Progenitor cell of endocrine pancreas (in vitro differentiated cells): ENCODE data around the gene SIRPB2. TPM values are rescaled to one million over a fixed set of nuclear protein-coding genes. Genes with fewer than 3 reads are reported as not detected.

ENCODE experiments used
- DNase-seq: peaks from one replicate; pipeline ENCODE4 v3.0.0; 2021; ENCODE audit warnings: low spot score; ENCODE audit not compliant: unreplicated experiment
- H3K27ac Mint-ChIP-seq: 2 replicates; pipeline ENCODE4 v1.8.0; 2021; ENCODE audit warnings: mild to moderate bottlenecking, moderate library complexity, mixed read lengths
- H3K27me3 Mint-ChIP-seq: 2 replicates; pipeline ENCODE4 v1.8.0; 2021; ENCODE audit warnings: mixed read lengths
- H3K36me3 Mint-ChIP-seq: 2 replicates; pipeline ENCODE4 v1.8.0; 2022; ENCODE audit warnings: mixed read lengths; ENCODE audit not compliant: insufficient read depth
- H3K4me1 Mint-ChIP-seq: 2 replicates; pipeline ENCODE4 v1.8.0; 2021; ENCODE audit warnings: low read depth, mixed read lengths
- H3K4me3 Mint-ChIP-seq: 2 replicates; pipeline ENCODE4 v1.8.0; 2021; ENCODE audit warnings: low read depth, mild to moderate bottlenecking, moderate library complexity, mixed read lengths
- H3K9me3 Mint-ChIP-seq: 2 replicates; pipeline ENCODE4 v1.8.0; 2021; ENCODE audit warnings: low read depth, mixed read lengths
- CTCF ChIP-seq: fragments of 200-600 bp; sonication (generic); IDR thresholded peaks from one replicate; pipeline ENCODE4 v1.5.0; 2021; ENCODE audit warnings: antibody characterized with exemption, mild to moderate bottlenecking; ENCODE audit not compliant: unreplicated experiment
- total RNA-seq: library from RNA; stranded (reverse); gene quantifications from 2 replicates; pipeline ENCODE4 v1.2.1, GENCODE V29; 2021

Gene SIRPB2
- total RNA-seq, 1 donor from 2014 or later: not detected

- Mint-ChIP-seq H3K9me3 (no peaks in the 10 kb centered on the region), H3K27ac (no peak overlapping the region), H3K4me3 (no peak overlapping the region), H3K4me1 (no peaks in the 10 kb centered on the region), H3K36me3 (peaks cover 18% of the 10 kb centered on the region), H3K27me3 (no peaks in the 10 kb centered on the region)
- TF ChIP-seq CTCF: no peak
- no peak for DNase-seq
Measured at GRCh38 chr20:1456300-1456699, 34.9 kb downstream of the SIRPB2 start.

GRCh38 chr20:1450926-1451491 is 40.2 kb downstream of the SIRPB2 start:
- H3K27me3 Mint-ChIP-seq: no peaks in the 10 kb centered on the region

GRCh38 chr20:1449370-1449769 is 41.9 kb downstream of the SIRPB2 start:
- no peak overlapping the region for H3K4me3 Mint-ChIP-seq
- no peaks in the 10 kb centered on the region for H3K4me1 Mint-ChIP-seq
- no peak for DNase-seq
- H3K9me3 Mint-ChIP-seq: no peaks in the 10 kb centered on the region
- H3K27me3 Mint-ChIP-seq: no peaks in the 10 kb centered on the region
- H3K36me3 Mint-ChIP-seq: peaks cover 15% of the 10 kb centered on the region
- no peak overlapping the region for H3K27ac Mint-ChIP-seq
- TF ChIP-seq CTCF: no peak

More at GRCh38 chr20:1450926-1451491, 40.2 kb downstream of the SIRPB2 start:
- TF ChIP-seq CTCF: no peak
- H3K27ac Mint-ChIP-seq: no peak overlapping the region
- DNase-seq: no peak
- peaks cover 16% of the 10 kb centered on the region for H3K36me3 Mint-ChIP-seq
- no peaks in the 10 kb centered on the region for H3K4me1 Mint-ChIP-seq
- no peak overlapping the region for H3K4me3 Mint-ChIP-seq
- H3K9me3 Mint-ChIP-seq: no peaks in the 10 kb centered on the region

- no peak overlapping the region for H3K27ac Mint-ChIP-seq
- no peaks in the 10 kb centered on the region for H3K27me3 Mint-ChIP-seq
- no peak for TF ChIP-seq CTCF
- DNase-seq: no peak
- H3K4me3 Mint-ChIP-seq: no peak overlapping the region
- no peaks in the 10 kb centered on the region for H3K4me1 Mint-ChIP-seq
- peaks cover 21% of the 10 kb centered on the region for H3K36me3 Mint-ChIP-seq
- H3K9me3 Mint-ChIP-seq: no peaks in the 10 kb centered on the region
Measured at GRCh38 chr20:1448081-1448620, 43.1 kb downstream of the SIRPB2 start.

GRCh38 chr20:1446536-1446935 is 44.7 kb downstream of the SIRPB2 start:
- no peaks in the 10 kb centered on the region for H3K4me1 Mint-ChIP-seq
- DNase-seq: no peak
- H3K36me3 Mint-ChIP-seq: peaks cover 24% of the 10 kb centered on the region
- no peaks in the 10 kb centered on the region for H3K27me3 Mint-ChIP-seq
- no peak for TF ChIP-seq CTCF
- no peaks in the 10 kb centered on the region for H3K9me3 Mint-ChIP-seq
- H3K27ac Mint-ChIP-seq: no peak overlapping the region
- H3K4me3 Mint-ChIP-seq: no peak overlapping the region
